ENCODE measurements around the gene FAM81A. TPM values are rescaled to one million over a fixed set of nuclear protein-coding genes. Genes with fewer than 3 reads are reported as not detected.
"Not testable (repeated sequence)": the region's sequence is repeated elsewhere in the genome, so short reads cannot be mapped to it uniquely, and the experiment has no call there.

FAM81A gene
- total and polyA plus RNA-seq, 9 of the 15 experiments (the other 6 are each of a cell fraction or from before 2014, with no cell fraction given), result not detected

DNA sequence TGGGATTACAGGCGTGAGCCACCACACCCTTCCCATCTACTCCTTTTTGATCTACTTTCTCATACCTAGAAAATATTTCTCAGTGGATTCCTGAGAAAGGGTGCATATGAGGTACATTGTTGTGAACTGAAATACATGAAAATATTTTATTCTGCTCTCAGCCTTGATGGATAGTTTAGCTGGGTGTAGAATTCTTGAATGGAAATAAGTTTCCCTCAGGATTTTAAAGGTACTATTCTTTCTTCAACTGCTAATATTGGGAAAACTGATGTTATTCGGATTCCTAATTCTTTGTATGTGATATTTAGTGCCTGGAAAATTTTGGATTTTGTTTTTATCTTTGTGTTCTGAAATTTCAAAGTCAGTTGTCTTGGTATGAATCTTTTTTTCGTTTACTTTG, 9.1 kb upstream of the FAM81A start:
- H3K9ac ChIP-seq (ENCODE audit: insufficient read depth in 1 of 2, low read depth in 2 of 2, low read length in 2 of 2); H2AFZ ChIP-seq (ENCODE audit: low read depth, low read length); DNase-seq (ENCODE audit: extremely low read depth in 1 of 4, low spot score in 3 of 4); H3K27me3 ChIP-seq (ENCODE audit: control insufficient read depth in 2 of 2, insufficient read depth in 2 of 2, low read length in 2 of 2); H4K20me1 ChIP-seq (replicated peaks; ENCODE audit: control insufficient read depth, insufficient read depth, low read length); CTCF ChIA-PET (ENCODE audit: low intra/inter-chr PET ratio); POLR2A ChIA-PET; in situ Hi-C loops (cut with MboI); H3K27ac ChIP-seq (ENCODE audit: extremely low read depth, low read depth, low read length); BruUV-seq (replicated peaks); H3K4me3 ChIP-seq; H3K36me3 ChIP-seq (ENCODE audit: control insufficient read depth, insufficient read depth, low read length); H3K9me3 ChIP-seq (replicated peaks; ENCODE audit: control insufficient read depth, insufficient read depth, low read depth, low read length); ATAC-seq; H3K4me1 ChIP-seq (replicated peaks in 1 of 2; ENCODE audit: control insufficient read depth in 2 of 2, insufficient read depth in 2 of 2, low read length in 2 of 2); intact Hi-C loops (cut with micrococcal nuclease); H3K79me2 ChIP-seq (ENCODE audit: control insufficient read depth, insufficient read depth, low read length); H3K9me1 ChIP-seq (ENCODE audit: control insufficient read depth, insufficient read depth, low read length); H3K4me2 ChIP-seq (ENCODE audit: insufficient read depth, low read length): not testable (repeated sequence)
- TF ChIP-seq ZFP1 (CRISPR knock-in tag; IDR thresholded peaks at IDR 0.05), result peak; percentile 57; the same call in 1 of the 2 replicates
- FAIRE-seq, result peak; percentile 60
- 0% methylated on average over 3 of the region's 3 CpGs for WGBS (ENCODE audit: insufficient coverage, low coverage, missing lambda C conversion rate)

DNA sequence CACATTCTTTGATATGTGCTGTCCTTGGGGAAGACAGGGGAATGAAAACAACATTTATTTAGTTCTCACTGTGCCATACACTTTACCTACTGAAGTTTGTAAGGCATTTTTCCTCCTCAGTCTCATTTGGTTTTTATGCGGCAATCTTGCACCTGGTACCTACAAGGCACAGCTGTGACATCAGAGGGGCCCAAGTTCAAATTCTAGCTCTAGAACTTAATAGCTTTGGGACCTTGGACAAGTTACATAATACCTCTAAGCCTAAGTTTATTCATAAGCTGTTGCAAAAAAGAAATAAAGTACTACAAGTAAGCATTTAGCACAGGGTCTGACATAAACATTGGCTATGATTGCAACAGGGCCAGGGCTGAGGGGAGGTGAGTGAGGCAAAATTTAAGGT, 5.6 kb upstream of the FAM81A start:
- ChIA-PET CTCF (ENCODE audit: low intra/inter-chr PET ratio) (no interaction called here), POLR2A (no interaction called here)
- FAIRE-seq, result no peak
- no peak for DNase-seq (ENCODE audit: extremely low read depth in 1 of 4, low spot score in 3 of 4)
- Histone ChIP-seq H3K27me3 (ENCODE audit: control insufficient read depth in 2 of 2, insufficient read depth in 2 of 2, low read length in 2 of 2) (peaks cover 8 to 10% of the 10 kb centered on the region in 2 experiments), H3K36me3 (ENCODE audit: control insufficient read depth, insufficient read depth, low read length) (no peaks in the 10 kb centered on the region), H3K4me2 (ENCODE audit: insufficient read depth, low read length) (no peak overlapping the region), H3K9me3 (replicated peaks; ENCODE audit: control insufficient read depth, insufficient read depth, low read depth, low read length) (no peaks in the 10 kb centered on the region), H3K4me1 (replicated peaks in 1 of 2; ENCODE audit: control insufficient read depth in 2 of 2, insufficient read depth in 2 of 2, low read length in 2 of 2) (no peaks in the 10 kb centered on the region), H3K27ac (ENCODE audit: extremely low read depth, low read depth, low read length) (no peak overlapping the region), H3K79me2 (ENCODE audit: control insufficient read depth, insufficient read depth, low read length) (no peaks in the 10 kb centered on the region), H3K9ac (ENCODE audit: insufficient read depth in 1 of 2, low read depth in 2 of 2, low read length in 2 of 2) (no peak overlapping the region), H3K4me3 (no peak overlapping the region), H3K9me1 (ENCODE audit: control insufficient read depth, insufficient read depth, low read length) (no peaks in the 10 kb centered on the region), H4K20me1 (replicated peaks; ENCODE audit: control insufficient read depth, insufficient read depth, low read length) (no peaks in the 10 kb centered on the region), H2AFZ (ENCODE audit: low read depth, low read length) (no peak overlapping the region)
- ATAC-seq, result no peak
- in situ Hi-C loops (cut with MboI), result no loop called here
- 15% methylated on average over 1 of the region's 1 CpG for WGBS (ENCODE audit: insufficient coverage, low coverage, missing lambda C conversion rate)
- intact Hi-C loops (cut with micrococcal nuclease), result no loop called here
- BruUV-seq (replicated peaks), result no TSS peak
- TF ChIP-seq, protein P1, sequence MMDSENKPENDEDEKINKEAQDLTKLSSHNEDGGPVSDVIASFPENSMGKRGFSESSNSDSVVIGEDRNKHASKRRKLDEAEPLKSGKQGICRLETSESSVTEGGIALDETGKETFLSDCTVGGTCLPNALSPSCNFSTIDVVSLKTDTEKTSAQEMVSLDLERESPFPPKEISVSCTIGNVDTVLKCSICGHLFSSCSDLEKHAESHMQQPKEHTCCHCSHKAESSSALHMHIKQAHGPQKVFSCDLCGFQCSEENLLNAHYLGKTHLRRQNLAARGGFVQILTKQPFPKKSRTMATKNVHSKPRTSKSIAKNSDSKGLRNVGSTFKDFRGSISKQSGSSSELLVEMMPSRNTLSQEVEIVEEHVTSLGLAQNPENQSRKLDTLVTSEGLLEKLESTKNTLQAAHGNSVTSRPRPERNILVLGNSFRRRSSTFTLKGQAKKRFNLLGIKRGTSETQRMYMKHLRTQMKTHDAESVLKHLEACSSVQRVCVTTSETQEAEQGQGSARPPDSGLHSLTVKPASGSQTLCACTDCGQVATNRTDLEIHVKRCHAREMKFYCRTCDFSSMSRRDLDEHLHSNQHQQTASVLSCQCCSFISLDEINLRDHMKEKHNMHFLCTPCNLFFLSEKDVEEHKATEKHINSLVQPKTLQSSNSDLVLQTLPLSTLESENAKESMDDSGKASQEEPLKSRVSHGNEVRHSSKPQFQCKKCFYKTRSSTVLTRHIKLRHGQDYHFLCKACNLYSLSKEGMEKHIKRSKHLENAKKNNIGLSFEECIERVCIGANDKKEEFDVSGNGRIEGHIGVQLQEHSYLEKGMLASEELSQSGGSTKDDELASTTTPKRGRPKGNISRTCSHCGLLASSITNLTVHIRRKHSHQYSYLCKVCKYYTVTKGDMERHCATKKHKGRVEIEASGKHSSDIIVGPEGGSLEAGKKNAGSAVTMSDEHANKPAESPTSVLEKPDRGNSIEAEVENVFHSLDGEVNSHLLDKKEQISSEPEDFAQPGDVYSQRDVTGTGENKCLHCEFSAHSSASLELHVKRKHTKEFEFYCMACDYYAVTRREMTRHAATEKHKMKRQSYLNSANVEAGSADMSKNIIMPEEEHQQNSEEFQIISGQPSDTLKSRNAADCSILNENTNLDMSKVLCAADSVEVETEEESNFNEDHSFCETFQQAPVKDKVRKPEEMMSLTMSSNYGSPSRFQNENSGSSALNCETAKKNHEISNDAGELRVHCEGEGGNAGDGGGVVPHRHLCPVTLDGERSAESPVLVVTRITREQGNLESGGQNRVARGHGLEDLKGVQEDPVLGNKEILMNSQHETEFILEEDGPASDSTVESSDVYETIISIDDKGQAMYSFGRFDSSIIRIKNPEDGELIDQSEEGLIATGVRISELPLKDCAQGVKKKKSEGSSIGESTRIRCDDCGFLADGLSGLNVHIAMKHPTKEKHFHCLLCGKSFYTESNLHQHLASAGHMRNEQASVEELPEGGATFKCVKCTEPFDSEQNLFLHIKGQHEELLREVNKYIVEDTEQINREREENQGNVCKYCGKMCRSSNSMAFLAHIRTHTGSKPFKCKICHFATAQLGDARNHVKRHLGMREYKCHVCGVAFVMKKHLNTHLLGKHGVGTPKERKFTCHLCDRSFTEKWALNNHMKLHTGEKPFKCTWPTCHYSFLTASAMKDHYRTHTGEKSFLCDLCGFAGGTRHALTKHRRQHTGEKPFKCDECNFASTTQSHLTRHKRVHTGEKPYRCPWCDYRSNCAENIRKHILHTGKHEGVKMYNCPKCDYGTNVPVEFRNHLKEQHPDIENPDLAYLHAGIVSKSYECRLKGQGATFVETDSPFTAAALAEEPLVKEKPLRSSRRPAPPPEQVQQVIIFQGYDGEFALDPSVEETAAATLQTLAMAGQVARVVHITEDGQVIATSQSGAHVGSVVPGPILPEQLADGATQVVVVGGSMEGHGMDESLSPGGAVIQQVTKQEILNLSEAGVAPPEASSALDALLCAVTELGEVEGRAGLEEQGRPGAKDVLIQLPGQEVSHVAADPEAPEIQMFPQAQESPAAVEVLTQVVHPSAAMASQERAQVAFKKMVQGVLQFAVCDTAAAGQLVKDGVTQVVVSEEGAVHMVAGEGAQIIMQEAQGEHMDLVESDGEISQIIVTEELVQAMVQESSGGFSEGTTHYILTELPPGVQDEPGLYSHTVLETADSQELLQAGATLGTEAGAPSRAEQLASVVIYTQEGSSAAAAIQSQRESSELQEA (IDR thresholded peaks at IDR 0.05; ENCODE audit: low read depth), result no peak
- TF ChIP-seq ZFPM2 (CRISPR knock-in tag; IDR thresholded peaks at IDR 0.05) (no peak), ADNP (tag; IDR thresholded peaks at IDR 0.05) (no peak), CBX8 (IDR thresholded peaks at IDR 0.05; ENCODE audit: borderline replicate concordance, extremely low read depth, low read depth, low read length, poor library complexity, severe bottlenecking) (no peak)
- TF ChIP-seq, protein P2, sequence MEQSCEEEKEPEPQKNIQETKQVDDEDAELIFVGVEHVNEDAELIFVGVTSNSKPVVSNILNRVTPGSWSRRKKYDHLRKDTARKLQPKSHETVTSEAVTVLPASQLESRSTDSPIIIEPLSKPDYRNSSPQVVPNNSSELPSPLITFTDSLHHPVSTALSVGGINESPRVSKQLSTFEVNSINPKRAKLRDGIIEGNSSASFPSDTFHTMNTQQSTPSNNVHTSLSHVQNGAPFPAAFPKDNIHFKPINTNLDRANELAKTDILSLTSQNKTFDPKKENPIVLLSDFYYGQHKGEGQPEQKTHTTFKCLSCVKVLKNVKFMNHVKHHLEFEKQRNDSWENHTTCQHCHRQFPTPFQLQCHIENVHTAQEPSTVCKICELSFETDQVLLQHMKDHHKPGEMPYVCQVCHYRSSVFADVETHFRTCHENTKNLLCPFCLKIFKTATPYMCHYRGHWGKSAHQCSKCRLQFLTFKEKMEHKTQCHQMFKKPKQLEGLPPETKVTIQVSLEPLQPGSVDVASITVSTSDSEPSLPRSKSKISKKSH (CRISPR knock-in tag; IDR thresholded peaks at IDR 0.05), result no peak

Data from K562 (cell line).